DND-41 (cell line): ENCODE measurements around the gene SVIL.

Source experiments
- ATAC-seq: fragments of 200-7000 bp; cut with Tn5 transposase; 3 replicates; pipeline ENCODE4 v1.9.1; 2021; ENCODE audit warnings: low read depth; ENCODE audit not compliant: insufficient read depth
- DNase-seq: peaks from one replicate; pipeline ENCODE4 v3.0.0-alpha.2; 2020
- H2AFZ ChIP-seq: 2 replicates; pipeline ENCODE4 v1.6.0; 2012; ENCODE audit warnings: low read depth, low read length
- H3K27ac ChIP-seq: 2 replicates; pipeline ENCODE4 v1.5.1; 2012; ENCODE audit warnings: low read length, inconsistent platforms
- H3K27me3 ChIP-seq: fragments of 200-600 bp; sonication (generic); 2 replicates; pipeline ENCODE4 v1.6.0; 2012; ENCODE audit warnings: low read length, mild to moderate bottlenecking, inconsistent platforms; ENCODE audit not compliant: insufficient read depth, poor library complexity
- H3K36me3 ChIP-seq: 2 replicates; pipeline ENCODE4 v1.5.1; 2012; ENCODE audit warnings: low read length, inconsistent platforms; ENCODE audit not compliant: insufficient read depth
- H3K4me1 ChIP-seq: 2 replicates; pipeline ENCODE4 v1.5.1; 2012; ENCODE audit warnings: mild to moderate bottlenecking, low read length; ENCODE audit not compliant: insufficient read depth
- H3K4me2 ChIP-seq: 2 replicates; pipeline ENCODE4 v1.6.0; 2012; ENCODE audit warnings: mild to moderate bottlenecking, moderate library complexity, low read length, inconsistent platforms; ENCODE audit not compliant: insufficient read depth
- H3K4me3 ChIP-seq, 2 experiments: fragments of 200-600 bp in 1 of 2; shearing (Covaris generic) in 1 of 2; 2 replicates each; pipeline ENCODE4 v1.5.1; 2012 to 2016; ENCODE audit warnings: inconsistent platforms in 2 of 2, low read length in 2 of 2, mild to moderate bottlenecking in 2 of 2, low read depth in 1 of 2, moderate library complexity in 1 of 2
- H3K79me2 ChIP-seq: 2 replicates; pipeline ENCODE4 v1.6.0; 2012; ENCODE audit warnings: low read length, inconsistent platforms; ENCODE audit not compliant: insufficient read depth
- H3K9ac ChIP-seq: 2 replicates; pipeline ENCODE4 v1.6.0; 2012; ENCODE audit warnings: low read depth, mild to moderate bottlenecking, inconsistent platforms, low read length, moderate library complexity
- H3K9me3 ChIP-seq: 2 replicates; pipeline ENCODE4 v1.5.1; 2012; ENCODE audit warnings: low read length, moderate library complexity, mild to moderate bottlenecking, inconsistent platforms; ENCODE audit not compliant: insufficient read depth, severe bottlenecking
- H4K20me1 ChIP-seq: 2 replicates; pipeline ENCODE4 v1.6.0; 2012; ENCODE audit warnings: low read length; ENCODE audit not compliant: insufficient read depth
- EZH2 ChIP-seq: IDR thresholded peaks from 3 replicates; pipeline ENCODE4 v1.6.1; 2012; ENCODE audit warnings: borderline replicate concordance, low read depth, mild to moderate bottlenecking, moderate library complexity, low read length, inconsistent platforms; ENCODE audit not compliant: severe bottlenecking
- TF ChIP-seq, protein P1 (sequence below): IDR thresholded peaks from 2 replicates; pipeline ENCODE4 v1.5.1; 2012; ENCODE audit warnings: borderline replicate concordance, low read length, moderate library complexity, mild to moderate bottlenecking; ENCODE audit not compliant: poor library complexity, severe bottlenecking; ENCODE audit errors: extremely low read depth

Gene SVIL

DNA sequence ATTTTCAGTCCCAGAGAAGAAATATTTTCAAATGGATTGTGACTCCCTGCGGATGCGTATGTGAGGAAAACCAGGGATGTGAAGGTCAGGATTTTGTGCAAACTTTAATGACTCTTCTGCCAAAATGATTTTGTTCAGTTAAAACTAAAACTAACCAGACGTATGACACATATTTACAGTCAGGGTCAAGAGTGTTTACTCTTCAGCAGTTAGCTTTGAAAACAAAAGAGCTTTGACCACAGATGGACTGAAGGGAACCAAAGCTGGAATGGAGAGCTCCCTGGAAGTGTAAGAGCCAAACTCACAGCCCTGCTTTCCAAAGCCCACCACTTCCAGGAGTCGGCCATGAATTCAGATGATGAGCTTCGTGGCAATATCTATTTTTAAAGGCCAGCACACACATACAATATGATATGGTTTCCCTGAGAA is 15.5 kb downstream of the SVIL start:
- no peak for TF ChIP-seq EZH2
- TF ChIP-seq, protein P1, sequence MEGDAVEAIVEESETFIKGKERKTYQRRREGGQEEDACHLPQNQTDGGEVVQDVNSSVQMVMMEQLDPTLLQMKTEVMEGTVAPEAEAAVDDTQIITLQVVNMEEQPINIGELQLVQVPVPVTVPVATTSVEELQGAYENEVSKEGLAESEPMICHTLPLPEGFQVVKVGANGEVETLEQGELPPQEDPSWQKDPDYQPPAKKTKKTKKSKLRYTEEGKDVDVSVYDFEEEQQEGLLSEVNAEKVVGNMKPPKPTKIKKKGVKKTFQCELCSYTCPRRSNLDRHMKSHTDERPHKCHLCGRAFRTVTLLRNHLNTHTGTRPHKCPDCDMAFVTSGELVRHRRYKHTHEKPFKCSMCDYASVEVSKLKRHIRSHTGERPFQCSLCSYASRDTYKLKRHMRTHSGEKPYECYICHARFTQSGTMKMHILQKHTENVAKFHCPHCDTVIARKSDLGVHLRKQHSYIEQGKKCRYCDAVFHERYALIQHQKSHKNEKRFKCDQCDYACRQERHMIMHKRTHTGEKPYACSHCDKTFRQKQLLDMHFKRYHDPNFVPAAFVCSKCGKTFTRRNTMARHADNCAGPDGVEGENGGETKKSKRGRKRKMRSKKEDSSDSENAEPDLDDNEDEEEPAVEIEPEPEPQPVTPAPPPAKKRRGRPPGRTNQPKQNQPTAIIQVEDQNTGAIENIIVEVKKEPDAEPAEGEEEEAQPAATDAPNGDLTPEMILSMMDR: no peak
- H3K4me1 ChIP-seq: no peaks in the 10 kb centered on the region
- no peak for DNase-seq
- no peak for ATAC-seq
- H3K4me3 ChIP-seq: no peak overlapping the region
- no peaks in the 10 kb centered on the region for H3K9me3 ChIP-seq
- no peaks in the 10 kb centered on the region for H3K27me3 ChIP-seq
- no peak overlapping the region for H2AFZ ChIP-seq
- no peak overlapping the region for H3K4me2 ChIP-seq
- no peaks in the 10 kb centered on the region for H3K36me3 ChIP-seq
- peaks cover 22% of the 10 kb centered on the region; the same call in 1 of the 2 replicates for H4K20me1 ChIP-seq
- peaks cover 13% of the 10 kb centered on the region for H3K79me2 ChIP-seq
- no peak overlapping the region for H3K9ac ChIP-seq
- no peak overlapping the region for H3K27ac ChIP-seq

DNA sequence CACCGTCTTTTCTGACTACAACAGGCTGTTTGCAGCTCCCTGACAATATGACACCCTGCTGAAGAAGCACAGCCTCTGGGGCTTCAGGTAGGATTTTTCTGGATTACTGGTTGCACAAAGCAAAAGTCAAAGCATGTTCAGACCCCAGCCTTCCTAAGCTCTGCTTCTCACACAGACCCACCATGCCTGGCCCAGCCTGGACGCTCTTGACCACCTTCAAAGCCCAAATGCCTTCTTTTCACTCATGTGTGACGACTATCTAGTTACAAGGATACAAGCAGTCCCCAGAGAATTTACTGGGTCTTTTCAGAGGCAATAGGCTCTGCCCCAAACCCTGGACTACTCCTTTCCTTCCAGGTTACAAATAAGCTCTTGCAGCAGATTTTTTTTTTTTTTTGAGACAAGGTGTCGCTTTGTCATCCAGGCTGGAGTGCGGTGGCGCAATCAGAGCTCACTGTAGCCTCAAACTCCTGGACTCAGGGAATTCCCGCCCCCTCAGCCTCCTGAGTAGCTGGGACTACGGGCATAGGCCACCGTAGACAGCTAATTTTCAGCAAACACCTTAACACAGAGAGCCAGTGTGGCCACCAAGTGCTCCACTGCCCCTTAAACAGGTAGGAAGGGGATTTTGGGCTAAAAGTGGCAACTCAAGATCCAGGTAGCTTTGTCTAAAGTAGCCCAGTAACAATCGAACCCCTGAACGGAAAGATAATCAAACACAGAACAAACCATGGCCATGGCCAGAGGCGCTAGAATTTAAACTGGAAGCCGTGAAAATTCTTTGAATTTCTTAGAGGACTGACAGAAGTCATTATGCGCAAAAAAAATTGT is 16.2 kb downstream of the SVIL start:
- TF ChIP-seq, protein P1: no peak
- TF ChIP-seq EZH2: no peak
- Histone ChIP-seq H3K4me3 (no peak overlapping the region), H2AFZ (no peak overlapping the region), H3K9me3 (no peaks in the 10 kb centered on the region), H3K4me2 (no peak overlapping the region), H3K79me2 (peaks cover 13% of the 10 kb centered on the region), H3K36me3 (no peaks in the 10 kb centered on the region), H3K9ac (no peak overlapping the region), H3K4me1 (no peaks in the 10 kb centered on the region), H3K27ac (no peak overlapping the region), H3K27me3 (no peaks in the 10 kb centered on the region), H4K20me1 (peaks cover 22% of the 10 kb centered on the region; the same call in 1 of the 2 replicates)
- ATAC-seq (no peak), DNase-seq (no peak)

DNA sequence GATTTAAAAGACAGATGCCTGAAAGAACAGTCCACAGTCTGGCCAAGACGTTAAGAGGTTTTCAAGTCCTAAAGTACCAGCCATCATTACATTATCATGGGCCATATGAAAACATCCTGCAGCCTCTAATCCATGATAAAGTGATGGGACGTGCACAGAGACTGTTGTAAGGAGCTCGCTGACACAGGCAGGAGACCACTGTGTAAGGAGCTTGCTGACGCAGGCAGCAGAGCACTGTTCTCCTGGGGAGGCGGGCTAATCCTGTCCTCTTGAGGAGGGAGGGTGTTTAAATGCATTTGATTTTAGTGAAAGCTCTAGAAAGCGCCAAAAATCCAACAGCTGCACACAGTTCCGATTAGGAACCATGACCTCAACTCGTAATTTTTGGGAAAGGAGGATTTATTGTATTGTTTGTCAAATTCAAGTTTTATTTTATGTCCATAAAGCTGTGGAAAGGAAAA is 16.9 kb downstream of the SVIL start:
- peaks cover 9% of the 10 kb centered on the region; the same call in 1 of the 2 replicates for H3K79me2 ChIP-seq
- no peak overlapping the region for H3K27ac ChIP-seq
- no peak overlapping the region for H3K9ac ChIP-seq
- H3K36me3 ChIP-seq: no peaks in the 10 kb centered on the region
- no peaks in the 10 kb centered on the region for H3K9me3 ChIP-seq
- no peak for DNase-seq
- H3K27me3 ChIP-seq: no peaks in the 10 kb centered on the region
- no peaks in the 10 kb centered on the region for H3K4me1 ChIP-seq
- TF ChIP-seq, protein P1: no peak
- no peak for TF ChIP-seq EZH2
- no peak for ATAC-seq
- H4K20me1 ChIP-seq: peaks cover 19% of the 10 kb centered on the region; the same call in 1 of the 2 replicates
- H3K4me3 ChIP-seq: no peak overlapping the region
- no peak overlapping the region for H2AFZ ChIP-seq
- H3K4me2 ChIP-seq: no peak overlapping the region
